Fibroblast of peridontal ligament (primary cell): ENCODE data around the gene RAB3B.
A peak's percentile ranks its signal among the peaks of the same experiment; 100 is the strongest.
"Not testable (repeated sequence)": the region's sequence is repeated elsewhere in the genome, so short reads cannot be mapped to it uniquely, and the experiment has no call there.

Experiments used
- DNase-seq: peaks from one replicate; pipeline ENCODE4 v3.0.0-alpha.2; 2010; ENCODE audit errors: extremely low read depth

The RAB3B gene

DNA sequence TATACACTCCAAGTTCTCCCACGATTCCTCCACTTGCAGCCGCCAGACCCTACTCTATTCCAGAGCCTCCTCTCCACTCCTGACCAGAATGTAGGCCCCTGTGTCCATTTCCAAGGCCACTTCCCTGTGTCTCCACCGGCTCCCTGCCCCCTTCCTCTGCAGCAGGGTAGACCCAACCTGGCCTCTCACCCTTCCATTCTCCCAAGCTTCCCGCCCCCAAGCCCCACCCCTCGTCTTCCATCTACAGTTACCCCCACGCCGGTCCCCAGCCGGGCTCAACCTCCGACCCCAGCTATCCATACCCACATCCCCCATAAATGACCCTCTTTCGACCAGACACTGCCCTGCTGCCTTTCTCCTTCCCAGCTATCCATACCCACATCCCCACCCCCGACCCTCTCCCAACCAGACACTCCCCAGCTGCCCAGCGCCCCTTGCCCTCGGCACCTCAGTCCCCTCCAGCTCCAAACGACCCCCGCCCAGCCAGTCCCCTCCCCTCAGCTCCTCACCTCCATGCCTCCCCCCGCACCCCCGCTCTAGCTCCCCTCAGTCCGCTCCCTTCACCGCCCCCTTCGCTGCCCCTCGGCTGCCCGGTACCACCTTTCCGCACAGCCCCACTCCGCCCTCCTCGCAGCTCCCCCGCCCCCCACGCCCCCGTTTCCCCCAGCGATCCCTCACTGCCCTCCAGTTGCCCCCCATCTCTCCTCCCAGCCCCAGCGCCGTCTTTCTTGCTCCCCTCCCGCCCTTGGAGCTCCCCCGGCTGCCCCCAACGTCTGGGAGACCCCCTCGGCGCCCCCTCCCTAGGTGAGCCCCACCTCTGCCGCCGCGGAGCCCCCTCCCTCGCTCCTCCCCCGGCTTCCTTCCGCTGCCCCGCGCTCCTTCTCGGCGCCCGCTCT lies 670 bp downstream of the RAB3B start:
- no peak for DNase-seq

DNA sequence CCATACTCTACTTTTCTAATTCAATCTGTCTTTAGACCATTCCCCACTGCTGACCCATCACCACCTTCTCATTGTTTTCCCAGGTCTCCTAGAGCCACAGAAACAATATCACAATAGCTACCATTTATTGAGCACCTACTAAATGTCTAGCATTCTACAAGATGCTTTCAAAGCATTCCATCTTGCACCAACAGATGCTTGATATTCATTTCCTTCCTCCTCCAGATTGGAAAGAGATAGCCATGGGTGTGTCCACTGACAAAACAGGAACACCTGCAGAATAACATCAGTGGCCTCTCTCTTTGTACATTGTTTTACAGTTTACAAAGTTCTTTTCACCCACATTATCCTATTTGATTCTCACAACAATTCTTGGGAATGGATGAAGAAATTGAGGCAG lies 2.2 kb downstream of the RAB3B start:
- DNase-seq: no peak

- no peak for DNase-seq
Measured at GRCh38 chr1:51986718-51987117, 3.8 kb downstream of the RAB3B start.

DNA sequence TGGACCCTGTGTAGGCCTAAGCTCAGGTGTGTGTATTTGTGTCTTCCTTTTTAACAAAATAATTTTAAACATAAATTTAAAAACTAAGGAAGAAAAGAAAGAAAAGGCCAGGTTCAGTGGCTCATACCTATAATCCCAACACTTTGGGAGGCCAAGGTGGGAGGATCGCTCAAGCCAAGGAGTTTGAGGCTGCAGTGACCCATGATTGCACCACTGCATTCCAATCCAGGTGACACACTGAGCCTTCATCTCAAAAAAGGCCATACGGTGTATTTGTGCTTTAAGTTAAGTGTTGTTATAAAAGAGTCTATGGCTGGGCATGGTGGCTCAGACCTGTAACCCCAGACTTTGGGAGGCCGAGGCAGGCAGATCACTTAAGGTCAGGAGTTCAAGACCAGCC lies 8.3 kb downstream of the RAB3B start:
- no peak for DNase-seq

DNA sequence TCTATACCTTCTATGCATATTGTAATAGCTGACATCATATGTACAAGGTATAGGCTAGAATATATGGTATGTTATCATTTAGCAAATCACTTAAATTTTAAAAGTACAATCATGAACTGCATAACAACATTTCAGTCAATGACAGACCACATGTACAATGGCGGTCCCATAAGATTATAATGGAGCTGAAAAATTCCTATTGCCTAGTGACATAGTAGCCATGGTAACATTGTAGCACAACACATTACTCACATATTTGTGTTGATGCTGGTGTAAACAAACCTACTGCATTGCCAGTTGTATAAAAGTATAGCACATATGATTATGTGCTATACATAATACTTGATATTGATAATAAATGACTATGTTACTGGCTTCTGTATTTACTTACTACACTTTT lies 8.9 kb downstream of the RAB3B start:
- DNase-seq: no peak

GRCh38 chr1:51978099-51978498 lies 12.4 kb downstream of the RAB3B start:
- DNase-seq: no peak

GRCh38 chr1:51976846-51977602 lies 13.5 kb downstream of the RAB3B start:
- no peak for DNase-seq

- DNase-seq: peak; percentile 65
Measured at GRCh38 chr1:51973587-51974474, 16.7 kb downstream of the RAB3B start.

DNA sequence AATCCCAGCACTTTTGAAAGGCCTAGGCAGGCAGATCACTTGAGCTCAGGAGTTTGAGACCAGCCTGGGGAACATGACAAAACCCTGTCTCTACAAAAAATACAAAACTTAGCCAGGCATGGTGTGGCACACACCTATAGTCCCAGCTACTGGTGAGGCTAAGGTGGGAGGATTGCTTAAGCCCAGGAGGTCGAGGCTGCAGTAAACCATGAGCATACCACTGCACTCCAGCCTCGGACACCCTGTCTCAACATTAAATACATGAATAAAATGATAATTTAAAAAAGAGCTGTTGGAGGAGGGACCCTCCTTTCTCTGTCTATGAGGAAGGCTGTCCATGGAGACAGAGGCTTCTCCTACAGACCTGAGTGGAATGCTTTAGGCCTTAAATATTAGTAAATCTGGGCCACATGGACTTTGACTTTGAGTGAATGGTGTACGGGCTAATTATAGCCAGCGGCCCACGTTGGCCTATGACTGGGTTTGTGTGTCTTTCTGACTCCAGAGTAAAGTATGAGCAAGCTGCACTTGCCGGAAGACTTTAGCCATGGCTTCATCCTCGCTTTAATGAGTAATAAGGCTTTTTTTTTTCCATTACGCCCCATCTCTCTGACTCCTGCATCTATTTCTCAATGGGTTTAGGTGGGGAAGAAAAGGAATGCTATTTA lies 21.3 kb downstream of the RAB3B start:
- DNase-seq: peak; percentile 93

- no peak for DNase-seq
Measured at GRCh38 chr1:51968632-51969031, 21.9 kb downstream of the RAB3B start.

DNA sequence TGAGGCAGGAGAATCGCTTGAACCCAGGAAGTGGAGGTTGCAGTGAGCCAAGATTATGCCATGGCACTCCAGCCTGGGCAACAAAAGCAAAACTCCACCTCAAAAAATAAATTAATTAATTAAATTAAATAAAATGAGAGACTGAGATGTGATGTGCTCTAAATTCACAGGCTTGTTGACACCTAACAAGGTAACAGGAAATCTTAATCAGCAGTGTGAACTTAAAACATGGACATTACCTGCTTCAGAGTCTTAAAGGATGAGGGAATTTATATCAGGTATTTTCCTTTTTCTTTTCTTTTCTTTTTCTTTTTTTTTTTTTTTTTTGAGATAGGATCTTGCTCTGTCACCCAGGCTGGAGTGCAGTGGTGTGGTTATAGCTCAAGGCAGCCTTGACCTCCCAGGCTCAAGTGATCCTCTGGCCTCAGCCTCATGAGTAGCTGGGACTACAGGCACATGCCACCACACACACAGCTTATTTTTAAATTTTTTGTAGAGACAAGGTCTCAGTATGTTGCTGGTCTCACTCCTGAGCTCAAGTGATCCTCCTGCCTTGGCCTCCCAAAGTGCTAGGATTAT lies 23.2 kb downstream of the RAB3B start:
- not testable (repeated sequence) for DNase-seq

DNA sequence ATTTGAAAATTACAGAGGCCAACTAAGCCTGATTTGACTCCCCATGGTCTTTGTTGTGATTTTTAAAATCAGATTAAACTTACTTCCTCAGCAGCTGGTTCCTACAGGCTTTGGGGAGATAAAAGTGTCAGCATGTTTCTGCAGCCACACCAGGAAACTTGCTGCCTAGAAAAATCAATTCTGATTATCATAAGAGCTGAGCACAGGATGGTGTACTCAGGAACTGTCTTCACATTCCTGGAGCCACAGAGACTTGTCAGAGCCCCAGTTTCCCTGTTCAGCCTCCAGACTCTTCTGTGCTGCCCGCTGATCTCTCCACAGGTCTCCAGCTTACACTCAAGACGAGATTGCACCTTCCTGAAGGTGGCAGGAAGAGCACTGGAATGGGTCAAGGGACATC lies 23.9 kb downstream of the RAB3B start:
- no peak for DNase-seq

- DNase-seq: no peak
Measured at GRCh38 chr1:51964309-51964696, 26.2 kb downstream of the RAB3B start.

GRCh38 chr1:51963592-51964308 lies 26.8 kb downstream of the RAB3B start:
- DNase-seq: no peak

- no peak for DNase-seq
Measured at GRCh38 chr1:51962486-51963356, 27.8 kb downstream of the RAB3B start.

DNA sequence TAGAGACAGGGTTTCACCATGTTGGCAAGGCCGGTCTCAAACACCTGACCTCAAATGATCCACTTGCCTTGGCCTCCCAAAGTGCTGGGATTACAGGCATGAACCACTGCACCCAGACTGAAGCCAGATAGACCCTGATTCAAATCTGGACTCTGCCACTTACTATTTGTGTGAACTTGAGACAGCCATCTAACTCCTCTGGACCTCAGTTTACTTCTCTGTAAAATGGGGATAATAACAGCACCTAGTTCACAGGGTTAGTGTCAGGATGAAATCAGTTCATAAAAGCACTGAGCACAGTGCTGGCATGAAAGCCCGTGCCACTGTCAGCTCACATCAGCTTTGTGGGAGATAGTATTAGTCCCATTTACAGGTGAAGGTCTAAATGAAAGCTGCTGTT lies 28.5 kb downstream of the RAB3B start:
- DNase-seq: no peak

DNA sequence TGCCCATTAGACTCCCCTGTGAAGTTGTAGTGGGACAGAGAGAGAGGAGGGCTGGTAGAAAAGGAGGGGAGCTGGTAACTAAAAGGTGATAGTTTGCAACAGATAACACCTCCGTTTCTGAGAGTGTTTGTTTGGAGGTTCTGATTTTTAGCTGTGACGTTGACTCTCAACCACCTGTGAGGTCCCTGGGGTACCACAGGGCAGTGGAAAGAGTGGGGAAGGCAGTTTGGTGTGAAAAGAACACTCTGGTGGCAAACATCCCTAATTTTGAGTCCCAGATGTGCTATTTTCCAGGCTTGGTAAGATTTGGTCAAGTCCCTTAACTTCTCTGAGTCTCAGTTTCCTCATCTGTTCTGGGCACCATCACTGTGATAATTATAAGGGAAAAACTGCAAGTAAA lies 29.3 kb downstream of the RAB3B start:
- DNase-seq: no peak

GRCh38 chr1:51960262-51960661 lies 30.2 kb downstream of the RAB3B start:
- DNase-seq: no peak

DNA sequence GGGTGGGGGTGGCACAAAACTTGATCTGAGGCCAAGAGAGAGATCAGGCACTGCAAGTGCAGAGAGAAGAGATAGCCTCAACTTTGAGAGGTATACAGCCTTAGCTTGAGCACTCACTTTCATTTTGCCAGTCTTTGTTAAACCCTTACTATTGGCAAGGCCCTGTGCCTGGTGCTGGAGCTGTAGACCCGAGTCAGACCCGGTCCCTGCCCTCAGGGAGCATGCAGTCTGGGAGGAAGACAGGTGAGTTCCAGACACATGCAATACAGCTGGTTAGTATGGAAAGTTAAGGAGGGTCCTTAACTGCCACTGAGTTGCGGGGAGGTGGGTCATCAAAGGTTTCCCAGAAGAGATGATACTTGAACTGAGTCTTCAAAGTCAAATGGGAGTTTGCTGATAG lies 31.7 kb downstream of the RAB3B start:
- no peak for DNase-seq

- no peak for DNase-seq
Measured at GRCh38 chr1:51957618-51958017, 32.9 kb downstream of the RAB3B start.
